ENCODE results near the gene RHOV.

The RHOV gene

DNA sequence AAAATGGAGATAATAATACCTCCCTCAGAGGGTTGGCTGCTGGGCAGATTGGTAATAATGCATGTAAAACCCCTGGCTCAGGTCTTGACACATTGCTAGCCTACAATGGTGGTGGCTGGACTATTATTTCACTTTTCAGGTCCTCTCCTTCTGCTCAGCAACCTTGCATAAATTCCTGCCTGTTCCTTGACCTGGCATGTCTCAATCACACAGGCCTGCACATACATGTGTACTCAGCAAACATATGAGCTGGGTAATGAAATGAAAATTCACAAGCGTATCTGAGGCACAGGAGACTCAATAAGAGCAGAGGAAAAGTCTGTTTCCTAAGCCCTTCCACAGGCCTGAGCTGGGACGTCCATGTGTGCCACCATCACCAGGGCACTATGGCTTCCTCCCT lies 37.7 kb upstream of the RHOV start:
- Mint-ChIP-seq H3K9me3 (no peaks in the 10 kb centered on the region), H3K27ac (ENCODE audit: low read depth) (no peak overlapping the region), H3K27me3 (no peaks in the 10 kb centered on the region), H3K4me1 (peaks cover 8% of the 10 kb centered on the region), H3K4me3 (no peak overlapping the region), H3K36me3 (ENCODE audit: insufficient read depth) (no peaks in the 10 kb centered on the region)
- no peak for DNase-seq (ENCODE audit: low spot score in 2 of 2)
- no peak for ATAC-seq (replicated peaks; ENCODE audit: extremely low read depth, poor library complexity, severe bottlenecking)

DNA sequence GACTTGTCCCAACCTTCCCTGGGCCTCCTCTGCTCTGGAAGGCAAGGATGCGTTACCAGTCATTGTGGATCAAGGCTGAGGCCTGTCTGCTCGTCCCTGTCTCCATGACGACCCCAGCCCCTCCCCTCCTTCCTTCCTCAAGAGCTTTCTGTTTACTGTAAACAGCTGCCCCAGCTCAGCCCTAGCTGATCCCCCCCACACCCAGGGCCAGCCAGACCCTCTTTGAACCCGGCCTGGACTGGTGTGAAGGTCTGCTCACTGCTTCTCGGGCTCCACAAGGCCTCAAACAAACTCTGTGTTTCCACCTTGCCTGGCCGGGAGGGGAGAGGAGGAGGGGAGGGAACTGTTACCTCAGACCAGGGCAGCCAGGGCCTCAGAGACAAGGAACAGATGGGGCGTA lies 37.1 kb upstream of the RHOV start:
- no peaks in the 10 kb centered on the region for H3K9me3 Mint-ChIP-seq
- ATAC-seq (replicated peaks; ENCODE audit: extremely low read depth, poor library complexity, severe bottlenecking) (no peak), DNase-seq (ENCODE audit: low spot score in 2 of 2) (no peak)
- no peak overlapping the region for H3K27ac Mint-ChIP-seq (ENCODE audit: low read depth)
- H3K27me3 Mint-ChIP-seq = no peaks in the 10 kb centered on the region
- H3K36me3 Mint-ChIP-seq (ENCODE audit: insufficient read depth) = no peaks in the 10 kb centered on the region
- peaks cover 8% of the 10 kb centered on the region for H3K4me1 Mint-ChIP-seq
- H3K4me3 Mint-ChIP-seq = no peak overlapping the region

DNA sequence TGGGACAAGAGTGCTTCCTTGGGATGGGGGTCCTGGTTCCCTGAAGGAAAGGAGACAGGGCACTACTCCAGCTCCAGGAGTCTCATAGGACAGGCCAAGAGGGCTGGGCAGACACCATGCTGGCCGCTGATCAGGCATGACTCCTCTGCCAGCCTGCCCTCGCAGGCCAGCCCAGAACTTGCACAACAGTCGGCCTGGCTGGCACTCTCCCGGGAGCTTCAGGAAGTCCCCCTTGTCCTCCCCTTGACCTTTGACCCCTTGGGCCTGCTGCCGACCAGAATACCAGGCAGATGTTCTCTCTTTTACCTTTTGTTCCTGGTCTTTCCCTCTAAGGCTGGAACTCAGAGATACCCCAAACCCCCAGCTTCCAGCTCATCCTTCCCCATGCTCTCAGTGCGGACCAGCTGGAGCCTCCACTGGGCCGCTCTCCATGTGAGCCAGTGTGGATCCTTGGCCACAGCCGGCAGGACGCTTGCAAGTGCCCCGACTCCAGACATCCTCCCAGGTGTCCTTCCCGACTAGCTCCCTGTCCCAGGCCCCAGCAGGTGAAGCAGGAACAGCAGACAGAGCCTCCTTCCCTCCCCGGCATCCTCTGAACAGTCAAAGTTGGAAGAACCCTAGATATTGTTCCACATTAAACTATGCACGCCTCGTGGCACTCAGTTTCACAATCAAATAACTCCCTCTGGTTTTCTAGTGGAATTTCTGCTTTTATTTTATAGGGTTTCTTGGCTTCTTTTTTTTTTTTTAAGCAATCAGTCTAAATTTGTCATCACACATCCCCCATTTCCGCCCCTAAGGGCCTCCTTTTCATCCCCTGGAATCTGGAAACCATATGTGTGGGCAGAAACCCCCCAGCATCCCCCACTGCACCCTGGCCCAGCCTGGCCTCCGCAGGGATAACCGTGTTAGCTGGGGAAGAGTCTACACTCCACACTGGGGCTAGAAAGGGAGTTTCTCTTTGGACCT lies 35.9 kb upstream of the RHOV start:
- Mint-ChIP-seq H3K27me3 (no peaks in the 10 kb centered on the region), H3K36me3 (ENCODE audit: insufficient read depth) (no peaks in the 10 kb centered on the region), H3K4me1 (peaks cover 13% of the 10 kb centered on the region), H3K4me3 (no peak overlapping the region), H3K27ac (ENCODE audit: low read depth) (no peak overlapping the region), H3K9me3 (no peaks in the 10 kb centered on the region)
- DNase-seq (ENCODE audit: low spot score in 2 of 2) = no peak
- no peak for ATAC-seq (replicated peaks; ENCODE audit: extremely low read depth, poor library complexity, severe bottlenecking)

DNA sequence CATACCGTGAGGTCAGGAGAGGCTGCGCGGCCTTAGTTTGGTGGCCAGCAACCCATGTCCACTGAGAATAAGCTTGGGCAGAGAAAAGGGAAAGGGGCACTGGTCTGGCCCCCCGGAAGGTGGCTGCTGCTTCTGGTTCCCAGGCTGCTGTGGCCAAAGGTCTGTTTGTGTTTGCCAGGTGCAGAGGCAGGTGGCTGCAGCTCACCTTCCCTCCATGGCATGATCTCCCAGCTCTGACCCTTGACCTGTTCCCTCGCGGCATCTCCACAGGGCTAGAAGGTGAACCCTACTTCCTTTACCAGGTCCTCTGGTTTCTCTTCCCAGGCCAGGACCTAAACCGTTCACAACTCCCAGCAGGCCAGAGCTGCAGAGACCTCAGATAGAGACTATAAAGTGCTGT lies 34.1 kb upstream of the RHOV start:
- Mint-ChIP-seq H3K36me3 (ENCODE audit: insufficient read depth) (peaks cover 10% of the 10 kb centered on the region), H3K4me3 (peak overlapping the region; percentile 69), H3K4me1 (peaks cover 23% of the 10 kb centered on the region), H3K9me3 (no peaks in the 10 kb centered on the region), H3K27me3 (no peaks in the 10 kb centered on the region), H3K27ac (ENCODE audit: low read depth) (peak overlapping the region; percentile 74)
- DNase-seq (ENCODE audit: low spot score in 2 of 2) (no peak), ATAC-seq (replicated peaks; ENCODE audit: extremely low read depth, poor library complexity, severe bottlenecking) (no peak)

DNA sequence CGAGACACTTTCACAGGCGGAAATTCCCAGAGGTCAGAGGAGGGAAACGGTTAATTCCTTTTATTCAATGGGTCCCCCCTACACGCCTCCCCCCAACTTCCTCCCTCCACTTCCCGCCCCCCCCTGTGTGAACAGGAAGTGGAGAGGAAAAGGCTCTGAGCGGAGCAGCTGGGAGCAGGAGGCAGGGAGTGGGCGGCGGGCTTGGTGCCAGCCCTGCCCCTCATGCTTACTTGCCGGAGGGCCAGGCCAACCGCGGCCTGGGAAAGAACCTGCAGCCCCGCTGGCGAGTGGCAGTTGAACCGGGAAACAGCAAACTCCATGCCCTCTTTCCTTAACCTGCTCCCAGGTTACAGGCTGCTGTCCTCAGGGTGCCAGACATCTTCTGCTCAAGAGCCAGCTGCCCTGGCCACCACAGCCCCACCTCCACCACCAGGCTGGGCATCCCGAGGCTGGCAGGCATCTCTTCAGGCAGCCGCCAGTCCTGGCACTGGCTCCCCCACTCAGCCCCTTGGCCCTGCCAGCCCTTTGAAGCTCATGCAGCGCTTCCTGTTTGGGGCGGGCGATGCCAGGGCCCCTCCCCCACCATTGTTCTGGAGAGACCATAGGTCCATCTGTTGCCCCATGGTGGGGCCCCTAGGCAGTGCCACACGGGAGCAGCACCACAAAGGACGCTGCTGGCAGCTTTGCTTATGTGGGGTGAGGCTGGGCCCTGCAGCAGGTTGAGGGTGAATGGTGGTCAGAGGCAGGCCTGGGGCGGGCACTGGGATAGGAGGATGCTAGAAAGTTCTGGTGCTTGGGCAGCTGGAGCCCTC lies 33.2 kb upstream of the RHOV start:
- peaks cover 27% of the 10 kb centered on the region for H3K4me1 Mint-ChIP-seq

DNA sequence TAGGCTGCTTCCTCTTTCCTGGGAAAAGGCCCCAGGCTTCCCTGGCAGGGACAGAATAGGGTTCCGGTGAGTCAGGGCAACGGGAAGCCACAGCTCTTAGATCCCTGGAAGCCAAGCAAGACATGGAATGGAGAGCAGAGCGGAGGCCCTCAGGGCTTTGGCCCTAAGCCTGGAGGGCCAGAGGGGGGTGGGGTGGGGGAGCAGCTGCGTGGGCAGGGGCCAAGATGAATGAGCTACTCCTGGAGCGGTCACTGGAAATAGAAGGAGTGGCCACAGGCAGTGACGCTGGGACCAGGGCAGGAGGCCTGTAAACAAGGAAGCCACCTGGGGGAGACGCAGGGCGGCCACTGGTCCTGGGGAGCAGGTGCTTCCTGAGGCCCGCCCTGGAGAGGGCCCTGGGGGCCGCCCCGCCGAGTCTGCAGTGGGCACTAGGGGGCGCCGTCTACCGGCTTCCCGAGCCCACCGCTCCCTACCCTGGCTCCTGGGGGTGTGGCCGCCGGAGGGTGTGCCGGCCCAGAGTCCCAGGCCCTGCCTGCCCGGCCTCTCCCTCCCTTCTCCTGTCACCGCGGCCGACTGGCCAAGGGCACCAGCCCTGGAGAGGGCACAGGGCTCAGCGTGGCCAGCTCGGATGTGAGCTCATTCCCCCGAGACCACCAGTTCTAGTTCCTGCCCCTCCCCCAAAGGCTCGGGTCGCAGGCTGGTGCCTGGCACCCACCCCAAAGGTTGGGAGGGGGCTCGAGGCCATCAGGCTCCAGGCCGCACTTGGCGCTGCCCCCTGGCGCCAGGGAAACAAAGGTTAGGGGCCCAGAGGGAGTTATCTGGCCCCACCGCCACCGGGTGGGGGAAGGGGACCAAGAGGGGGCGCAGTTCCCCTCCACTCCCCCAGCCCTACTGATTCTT lies 32.3 kb upstream of the RHOV start:
- Mint-ChIP-seq H3K4me1 (peaks cover 27% of the 10 kb centered on the region), H3K4me3 (peak overlapping the region; percentile 92), H3K36me3 (ENCODE audit: insufficient read depth) (peaks cover 14% of the 10 kb centered on the region), H3K27me3 (no peaks in the 10 kb centered on the region), H3K9me3 (no peaks in the 10 kb centered on the region), H3K27ac (ENCODE audit: low read depth) (no peak overlapping the region)
- ATAC-seq (replicated peaks; ENCODE audit: extremely low read depth, poor library complexity, severe bottlenecking) = peak; percentile 56
- peak; percentile 46 to 60 for DNase-seq (ENCODE audit: low spot score in 2 of 2)

More for the DNA sequence above, 33.2 kb upstream of the RHOV start:
- DNase-seq (ENCODE audit: low spot score in 2 of 2) (peak in 1 of 2 donors; percentile 44), ATAC-seq (replicated peaks; ENCODE audit: extremely low read depth, poor library complexity, severe bottlenecking) (peak; percentile 59)
- Mint-ChIP-seq H3K27ac (ENCODE audit: low read depth) (peak overlapping the region; percentile 74), H3K9me3 (no peaks in the 10 kb centered on the region), H3K4me3 (peak overlapping the region; percentile 92), H3K36me3 (ENCODE audit: insufficient read depth) (peaks cover 12% of the 10 kb centered on the region), H3K27me3 (no peaks in the 10 kb centered on the region)

DNA sequence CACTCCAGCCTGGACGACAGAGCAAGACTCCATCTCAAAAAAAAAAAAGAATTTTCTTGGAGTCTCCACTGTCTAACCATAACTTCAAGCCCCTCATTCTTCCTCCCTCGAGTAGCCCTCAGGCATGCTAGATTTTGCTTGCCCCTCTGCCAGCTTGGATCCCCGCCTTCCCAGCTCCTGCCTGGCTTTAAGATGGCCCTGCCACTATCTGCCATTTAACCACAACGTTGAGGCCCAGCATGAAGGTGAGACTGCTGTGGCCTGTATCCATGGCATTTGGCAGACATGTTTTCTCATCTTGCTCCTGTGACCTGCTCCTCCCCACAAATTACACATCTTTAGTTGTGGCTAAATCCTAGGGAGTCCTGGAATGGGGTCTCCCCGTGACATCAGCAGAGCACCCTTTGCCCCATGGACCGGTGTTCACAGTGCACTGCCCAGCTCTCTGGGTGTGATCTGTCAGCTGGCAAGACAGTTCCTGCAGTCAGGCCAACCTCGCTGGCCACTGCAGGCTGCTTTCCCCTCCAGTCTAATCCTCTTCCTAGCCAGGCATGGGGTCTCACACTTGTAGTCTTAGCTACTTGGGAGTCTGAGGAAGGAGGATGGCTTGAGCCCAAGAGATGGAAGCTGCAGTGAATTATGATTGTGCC lies 30.6 kb upstream of the RHOV start:
- Mint-ChIP-seq H3K4me1 (peaks cover 33% of the 10 kb centered on the region), H3K27ac (ENCODE audit: low read depth) (no peak overlapping the region)

DNA sequence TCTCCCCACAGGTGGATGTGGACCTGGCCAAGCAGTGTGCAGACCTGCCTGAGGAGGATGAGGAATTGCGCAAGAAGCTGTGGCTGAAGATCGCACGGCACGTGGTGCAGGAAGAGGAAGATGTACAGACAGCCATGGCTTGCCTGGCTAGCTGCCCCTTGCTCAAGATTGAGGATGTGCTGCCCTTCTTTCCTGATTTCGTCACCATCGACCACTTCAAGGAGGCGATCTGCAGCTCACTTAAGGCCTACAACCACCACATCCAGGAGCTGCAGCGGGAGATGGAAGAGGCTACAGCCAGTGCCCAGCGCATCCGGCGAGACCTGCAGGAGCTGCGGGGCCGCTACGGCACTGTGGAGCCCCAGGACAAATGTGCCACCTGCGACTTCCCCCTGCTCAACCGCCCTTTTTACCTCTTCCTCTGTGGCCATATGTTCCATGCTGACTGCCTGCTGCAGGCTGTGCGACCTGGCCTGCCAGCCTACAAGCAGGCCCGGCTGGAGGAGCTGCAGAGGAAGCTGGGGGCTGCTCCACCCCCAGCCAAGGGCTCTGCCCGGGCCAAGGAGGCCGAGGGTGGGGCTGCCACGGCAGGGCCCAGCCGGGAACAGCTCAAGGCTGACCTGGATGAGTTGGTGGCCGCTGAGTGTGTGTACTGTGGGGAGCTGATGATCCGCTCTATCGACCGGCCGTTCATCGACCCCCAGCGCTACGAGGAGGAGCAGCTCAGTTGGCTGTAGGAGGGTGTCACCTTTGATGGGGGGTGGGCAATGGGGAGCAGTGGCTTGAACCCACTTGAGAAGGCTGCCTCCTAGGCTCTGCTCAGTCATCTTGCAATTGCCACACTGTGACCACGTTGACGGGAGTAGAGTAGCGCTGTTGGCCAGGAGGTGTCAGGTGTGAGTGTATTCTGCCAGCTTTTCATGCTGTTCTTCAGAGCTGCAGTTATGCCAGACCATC lies 28.8 kb upstream of the RHOV start:
- H3K4me1 Mint-ChIP-seq = peaks cover 33% of the 10 kb centered on the region
- H3K4me3 Mint-ChIP-seq = no peak overlapping the region

More for the DNA sequence above, 30.6 kb upstream of the RHOV start:
- DNase-seq (ENCODE audit: low spot score in 2 of 2) = no peak
- Mint-ChIP-seq H3K36me3 (ENCODE audit: insufficient read depth) (peaks cover 26% of the 10 kb centered on the region), H3K4me3 (no peak overlapping the region), H3K9me3 (no peaks in the 10 kb centered on the region), H3K27me3 (no peaks in the 10 kb centered on the region)
- ATAC-seq (replicated peaks; ENCODE audit: extremely low read depth, poor library complexity, severe bottlenecking) = no peak

DNA sequence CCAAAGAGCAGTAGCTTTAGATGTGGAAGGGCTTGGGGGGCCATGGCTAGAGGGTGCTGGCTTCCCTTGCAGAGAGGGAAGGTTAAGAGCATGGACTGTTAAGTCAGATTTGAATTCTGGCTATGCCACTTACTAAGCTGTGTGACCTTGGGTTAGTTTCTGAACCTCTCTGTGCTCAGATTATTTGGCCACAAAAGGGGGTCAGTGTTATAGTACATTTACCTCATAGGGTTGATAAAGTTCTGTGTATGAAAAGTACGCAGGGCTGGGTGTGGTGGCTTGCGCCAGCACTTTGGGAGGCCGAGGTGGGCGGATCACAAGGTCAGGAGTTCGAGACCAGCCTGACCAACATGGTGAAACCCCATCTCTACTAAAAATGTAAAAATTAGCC lies 27.0 kb upstream of the RHOV start:
- no peaks in the 10 kb centered on the region for H3K9me3 Mint-ChIP-seq
- DNase-seq (ENCODE audit: low spot score in 2 of 2) (no peak), ATAC-seq (replicated peaks; ENCODE audit: extremely low read depth, poor library complexity, severe bottlenecking) (no peak)

More for the DNA sequence above, 28.8 kb upstream of the RHOV start:
- Mint-ChIP-seq H3K9me3 (no peaks in the 10 kb centered on the region), H3K27ac (ENCODE audit: low read depth) (peak overlapping the region; percentile 38), H3K27me3 (no peaks in the 10 kb centered on the region), H3K36me3 (ENCODE audit: insufficient read depth) (peaks cover 33% of the 10 kb centered on the region)
- DNase-seq (ENCODE audit: low spot score in 2 of 2) = no peak
- no peak for ATAC-seq (replicated peaks; ENCODE audit: extremely low read depth, poor library complexity, severe bottlenecking)

DNA sequence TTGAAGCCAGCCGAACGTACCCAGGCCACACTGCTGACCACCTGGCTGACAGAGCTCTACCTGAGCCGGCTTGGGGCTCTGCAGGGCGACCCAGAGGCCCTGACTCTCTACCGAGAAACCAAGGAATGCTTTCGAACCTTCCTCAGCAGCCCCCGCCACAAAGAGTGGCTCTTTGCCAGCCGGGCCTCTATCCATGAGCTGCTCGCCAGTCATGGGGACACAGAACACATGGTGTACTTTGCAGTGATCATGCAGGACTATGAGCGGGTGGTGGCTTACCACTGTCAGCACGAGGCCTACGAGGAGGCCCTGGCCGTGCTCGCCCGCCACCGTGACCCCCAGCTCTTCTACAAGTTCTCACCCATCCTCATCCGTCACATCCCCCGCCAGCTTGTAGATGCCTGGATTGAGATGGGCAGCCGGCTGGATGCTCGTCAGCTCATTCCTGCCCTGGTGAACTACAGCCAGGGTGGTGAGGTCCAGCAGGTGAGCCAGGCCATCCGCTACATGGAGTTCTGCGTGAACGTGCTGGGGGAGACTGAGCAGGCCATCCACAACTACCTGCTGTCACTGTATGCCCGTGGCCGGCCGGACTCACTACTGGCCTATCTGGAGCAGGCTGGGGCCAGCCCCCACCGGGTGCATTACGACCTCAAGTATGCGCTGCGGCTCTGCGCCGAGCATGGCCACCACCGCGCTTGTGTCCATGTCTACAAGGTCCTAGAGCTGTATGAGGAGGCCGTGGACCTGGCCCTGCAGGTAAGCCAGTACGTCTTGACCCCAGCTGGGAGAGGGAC lies 26.4 kb upstream of the RHOV start:
- Mint-ChIP-seq H3K9me3 (no peaks in the 10 kb centered on the region), H3K4me3 (no peak overlapping the region), H3K4me1 (peaks cover 27% of the 10 kb centered on the region), H3K36me3 (ENCODE audit: insufficient read depth) (peaks cover 45% of the 10 kb centered on the region), H3K27ac (ENCODE audit: low read depth) (peak overlapping the region; percentile 53), H3K27me3 (no peaks in the 10 kb centered on the region)
- ATAC-seq (replicated peaks; ENCODE audit: extremely low read depth, poor library complexity, severe bottlenecking) (no peak), DNase-seq (ENCODE audit: low spot score in 2 of 2) (no peak)

More for the DNA sequence above, 27.0 kb upstream of the RHOV start:
- peaks cover 27% of the 10 kb centered on the region for H3K4me1 Mint-ChIP-seq
- H3K36me3 Mint-ChIP-seq (ENCODE audit: insufficient read depth) = peaks cover 45% of the 10 kb centered on the region
- no peaks in the 10 kb centered on the region for H3K27me3 Mint-ChIP-seq
- no peak overlapping the region for H3K4me3 Mint-ChIP-seq
- H3K27ac Mint-ChIP-seq (ENCODE audit: low read depth) = peak overlapping the region; percentile 53
